Activated CD8-positive, alpha-beta T cell treated with anti-CD3 and anti-CD28 coated beads, Interleukin-2, amount 10 ng/mL, durations not matched to agents 7 days and 5 days (primary cell): ENCODE measurements around the gene SIRT5. TPM values are rescaled to one million over a fixed set of nuclear protein-coding genes. Genes with fewer than 3 reads are reported as not detected.

Source experiments
- ATAC-seq: fragments of 150-1000 bp; cut with Tn5 transposase; one replicate; pipeline ENCODE4 v1.10.0; 2021; ENCODE audit warnings: moderate library complexity
- CTCF ChIA-PET: fragments of 350-600 bp; sonication (Branson Sonifier 250); formaldehyde crosslinking; loops from one replicate; lab custom pipeline; 2021; ENCODE audit warnings: antibody characterized with exemption; lab: Charles Lee
- POLR2A ChIA-PET: fragments of 350-600 bp; sonication (Branson Sonifier 250); formaldehyde crosslinking; loops from one replicate; lab custom pipeline; 2021; ENCODE audit warnings: antibody characterized with exemption; lab: Charles Lee
- DNase-seq: peaks from one replicate; pipeline ENCODE4 v3.0.0-alpha.2; 2020
- H3K27ac Mint-ChIP-seq: one replicate; pipeline ENCODE4 v1.8.0; 2021; ENCODE audit warnings: mild to moderate bottlenecking, mixed read lengths
- H3K27me3 Mint-ChIP-seq: one replicate; pipeline ENCODE4 v1.8.0; 2021; ENCODE audit warnings: low read depth, mixed read lengths
- H3K36me3 Mint-ChIP-seq: one replicate; pipeline ENCODE4 v1.8.0; 2021; ENCODE audit warnings: low read depth, mixed read lengths
- H3K4me1 Mint-ChIP-seq: one replicate; pipeline ENCODE4 v1.8.0; 2021; ENCODE audit warnings: low read depth, mixed read lengths
- H3K4me3 Mint-ChIP-seq: one replicate; pipeline ENCODE4 v1.8.0; 2021; ENCODE audit warnings: mild to moderate bottlenecking, mixed read lengths
- H3K9me3 Mint-ChIP-seq: one replicate; pipeline ENCODE4 v1.8.0; 2022; ENCODE audit warnings: mixed read lengths; ENCODE audit not compliant: insufficient read depth
- total RNA-seq, 2 experiments: library from RNA; stranded (reverse); gene quantifications; one replicate each; pipeline ENCODE4 v1.2.3, GENCODE V29; 2021

The SIRT5 gene
- total RNA-seq, 2 experiments from 2014 or later, result 9.2 to 12.1 TPM

DNA sequence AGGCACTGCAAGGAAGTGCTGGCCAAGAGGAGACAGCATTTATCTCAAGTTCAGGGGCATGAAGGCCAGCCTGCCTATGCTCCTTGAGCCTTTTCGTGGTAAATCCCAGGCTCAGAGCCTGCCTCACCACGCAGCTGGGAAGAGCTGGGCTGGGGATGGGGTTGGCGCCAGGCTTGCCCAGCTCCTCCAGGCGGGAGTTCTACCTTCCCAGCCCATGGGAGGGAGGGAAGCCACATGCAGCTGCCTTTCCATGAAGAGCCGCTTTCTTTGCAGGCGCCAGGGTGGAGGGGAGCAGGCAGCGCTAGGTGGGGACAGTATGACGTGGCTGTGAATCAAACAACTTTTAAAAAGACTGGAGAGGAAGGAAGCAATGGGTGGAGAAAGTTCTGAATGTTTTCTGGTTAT is 19.5 kb upstream of the SIRT5 start:
- Mint-ChIP-seq H3K36me3 (no peaks in the 10 kb centered on the region), H3K9me3 (no peaks in the 10 kb centered on the region), H3K4me1 (no peaks in the 10 kb centered on the region), H3K27me3 (peaks cover 9% of the 10 kb centered on the region), H3K4me3 (no peak overlapping the region), H3K27ac (no peak overlapping the region)
- CTCF ChIA-PET, result no interaction called here
- DNase-seq (no peak), ATAC-seq (no peak)
- POLR2A ChIA-PET, result no interaction called here

DNA sequence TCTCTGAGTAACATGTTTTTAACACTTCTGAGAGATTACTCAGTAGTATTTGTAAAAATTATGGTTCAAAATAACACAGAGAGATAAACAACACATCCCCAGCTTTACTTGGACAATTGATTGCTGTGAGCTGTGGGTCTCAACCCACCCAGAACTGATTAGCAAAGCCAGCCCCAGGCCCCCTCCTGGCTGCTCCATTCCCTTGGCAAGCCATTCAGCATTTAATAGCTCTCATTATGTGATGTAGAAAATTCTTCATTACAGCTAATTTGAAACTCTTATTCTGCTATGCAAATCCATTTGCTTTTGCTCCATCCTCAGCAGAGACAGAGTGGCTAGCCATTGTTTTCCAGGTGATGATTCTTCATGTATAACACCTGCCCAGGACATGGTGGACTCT is 16.6 kb upstream of the SIRT5 start:
- Mint-ChIP-seq H3K27ac (no peak overlapping the region), H3K9me3 (no peaks in the 10 kb centered on the region), H3K27me3 (peaks cover 7% of the 10 kb centered on the region), H3K4me1 (no peaks in the 10 kb centered on the region), H3K36me3 (no peaks in the 10 kb centered on the region), H3K4me3 (no peak overlapping the region)
- DNase-seq, result no peak
- CTCF ChIA-PET, result interaction anchor here (7.4 kb wide), 1 partner anchor 16 kb away, joined by 57 read pairs; the partner anchor contains the start of gene SIRT5
- POLR2A ChIA-PET, result interaction anchor here (0.7 kb wide), 1 partner anchor 26 kb away, joined by 4 read pairs; no protein-coding TSS in a partner anchor
- no peak for ATAC-seq

DNA sequence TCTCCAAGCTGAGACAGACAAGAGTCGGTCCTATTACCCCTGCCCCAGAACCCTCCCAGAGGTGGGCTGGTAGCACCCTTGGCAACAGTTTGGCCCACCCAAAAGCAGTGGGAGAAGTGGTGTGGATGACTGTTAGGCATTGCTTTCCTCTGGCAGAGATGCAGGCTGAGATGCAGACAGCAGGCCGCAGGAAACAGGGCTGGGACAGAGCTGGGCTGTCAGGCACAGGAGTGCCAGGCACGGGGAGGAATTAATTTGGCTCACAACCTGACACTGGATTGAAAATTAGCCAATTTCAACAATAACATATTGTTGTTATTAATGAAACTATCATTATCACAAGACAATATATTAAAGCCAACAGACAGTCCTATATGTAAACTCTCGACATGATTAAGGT is 15.7 kb upstream of the SIRT5 start:
- POLR2A ChIA-PET, result interaction anchor here (0.7 kb wide), 1 partner anchor 27 kb away, joined by 4 read pairs; no protein-coding TSS in a partner anchor
- Mint-ChIP-seq H3K27me3 (peaks cover 12% of the 10 kb centered on the region), H3K27ac (no peak overlapping the region), H3K4me3 (no peak overlapping the region), H3K36me3 (no peaks in the 10 kb centered on the region), H3K4me1 (no peaks in the 10 kb centered on the region), H3K9me3 (no peaks in the 10 kb centered on the region)
- DNase-seq (no peak), ATAC-seq (no peak)
- CTCF ChIA-PET, result interaction anchor here (7.4 kb wide), 1 partner anchor 15 kb away, joined by 57 read pairs; the partner anchor contains the start of gene SIRT5

DNA sequence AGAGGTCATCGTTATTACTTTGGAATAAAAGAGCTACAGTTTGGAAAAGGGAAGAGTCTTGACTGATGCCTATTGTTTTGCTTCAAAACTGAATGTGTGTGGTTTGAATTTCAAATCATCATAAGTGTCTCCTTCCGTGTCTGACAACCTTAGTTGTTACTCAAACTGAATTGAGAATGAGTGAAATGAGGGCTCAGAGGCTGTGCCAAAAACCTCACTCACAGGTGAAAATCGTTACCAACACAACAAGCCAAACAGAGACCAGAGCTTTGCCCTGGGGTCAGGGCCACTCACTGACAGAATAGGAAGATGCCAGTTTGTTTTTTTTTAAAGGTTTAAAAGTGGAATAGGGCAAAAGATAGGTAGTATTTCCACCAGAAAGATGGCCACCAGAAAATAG is 15.2 kb upstream of the SIRT5 start:
- ChIA-PET POLR2A (no interaction called here), CTCF (interaction anchor here (7.4 kb wide), 1 partner anchor 15 kb away, joined by 57 read pairs; the partner anchor contains the start of gene SIRT5)
- Mint-ChIP-seq H3K36me3 (no peaks in the 10 kb centered on the region), H3K4me1 (no peaks in the 10 kb centered on the region), H3K9me3 (no peaks in the 10 kb centered on the region), H3K27ac (no peak overlapping the region), H3K27me3 (peaks cover 12% of the 10 kb centered on the region), H3K4me3 (no peak overlapping the region)
- ATAC-seq (no peak), DNase-seq (no peak)

DNA sequence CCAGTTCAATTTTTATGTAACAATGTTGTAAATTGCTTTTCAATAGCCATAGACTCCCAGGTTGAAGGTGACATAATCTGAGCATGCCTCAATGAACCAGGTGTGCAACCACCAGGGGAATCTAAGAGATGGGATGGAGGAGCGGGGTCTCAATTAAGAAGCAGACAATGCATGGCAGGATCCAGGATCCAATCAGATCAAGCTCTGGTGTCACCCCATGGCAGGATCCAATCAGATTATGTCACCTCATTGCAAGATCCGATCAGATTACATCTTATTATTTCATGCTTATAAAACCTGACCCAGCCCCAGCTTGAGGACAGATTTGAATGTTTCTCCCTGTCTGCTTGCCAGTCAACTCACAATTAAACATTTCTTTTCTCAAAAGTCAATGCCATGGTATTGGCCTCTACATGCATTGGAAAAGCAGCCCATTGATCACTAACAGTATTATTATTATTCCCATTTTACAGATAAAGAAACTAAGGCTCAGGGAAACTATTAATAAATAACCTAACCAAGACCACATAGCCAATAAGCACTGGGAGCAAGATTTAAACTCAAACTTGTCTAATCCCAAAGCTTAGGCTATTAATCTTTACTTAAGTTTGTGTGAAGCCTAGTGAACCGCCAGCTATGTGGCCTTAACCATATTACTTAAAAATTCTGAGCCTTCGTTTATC is 14.3 kb upstream of the SIRT5 start:
- H3K27ac Mint-ChIP-seq, result no peak overlapping the region
- no peaks in the 10 kb centered on the region for H3K36me3 Mint-ChIP-seq

DNA sequence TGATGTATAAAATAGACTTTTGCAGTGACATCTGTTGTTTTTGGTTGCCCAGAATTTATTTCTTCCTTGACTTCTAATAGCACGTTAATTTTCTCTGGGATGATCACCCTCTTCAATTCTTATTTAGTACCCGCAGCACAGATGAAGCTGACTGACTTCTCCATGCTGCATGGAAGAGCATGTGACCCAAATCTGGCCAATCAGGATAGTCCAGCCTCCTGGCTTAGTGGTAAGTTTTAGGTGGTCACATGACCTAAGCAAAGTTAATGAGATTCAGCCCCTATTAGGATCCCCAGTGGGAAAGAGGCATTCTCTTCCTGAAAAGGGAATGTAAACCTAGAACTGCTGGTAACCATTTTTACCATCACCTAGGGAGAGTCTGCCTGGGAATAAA is 13.8 kb upstream of the SIRT5 start:
- Mint-ChIP-seq H3K27ac (no peak overlapping the region), H3K9me3 (no peaks in the 10 kb centered on the region), H3K4me3 (no peak overlapping the region), H3K36me3 (no peaks in the 10 kb centered on the region), H3K4me1 (no peaks in the 10 kb centered on the region), H3K27me3 (peaks cover 11% of the 10 kb centered on the region)
- ATAC-seq (no peak), DNase-seq (no peak)
- POLR2A ChIA-PET, result no interaction called here
- CTCF ChIA-PET, result interaction anchor here (7.4 kb wide), 1 partner anchor 13 kb away, joined by 57 read pairs; the partner anchor contains the start of gene SIRT5

More for the DNA sequence above, 14.3 kb upstream of the SIRT5 start:
- ATAC-seq (no peak), DNase-seq (no peak)
- Mint-ChIP-seq H3K4me1 (no peaks in the 10 kb centered on the region), H3K9me3 (no peaks in the 10 kb centered on the region), H3K27me3 (peaks cover 11% of the 10 kb centered on the region), H3K4me3 (no peak overlapping the region)
- ChIA-PET POLR2A (no interaction called here), CTCF (interaction anchor here (7.4 kb wide), 1 partner anchor 14 kb away, joined by 57 read pairs; the partner anchor contains the start of gene SIRT5)

DNA sequence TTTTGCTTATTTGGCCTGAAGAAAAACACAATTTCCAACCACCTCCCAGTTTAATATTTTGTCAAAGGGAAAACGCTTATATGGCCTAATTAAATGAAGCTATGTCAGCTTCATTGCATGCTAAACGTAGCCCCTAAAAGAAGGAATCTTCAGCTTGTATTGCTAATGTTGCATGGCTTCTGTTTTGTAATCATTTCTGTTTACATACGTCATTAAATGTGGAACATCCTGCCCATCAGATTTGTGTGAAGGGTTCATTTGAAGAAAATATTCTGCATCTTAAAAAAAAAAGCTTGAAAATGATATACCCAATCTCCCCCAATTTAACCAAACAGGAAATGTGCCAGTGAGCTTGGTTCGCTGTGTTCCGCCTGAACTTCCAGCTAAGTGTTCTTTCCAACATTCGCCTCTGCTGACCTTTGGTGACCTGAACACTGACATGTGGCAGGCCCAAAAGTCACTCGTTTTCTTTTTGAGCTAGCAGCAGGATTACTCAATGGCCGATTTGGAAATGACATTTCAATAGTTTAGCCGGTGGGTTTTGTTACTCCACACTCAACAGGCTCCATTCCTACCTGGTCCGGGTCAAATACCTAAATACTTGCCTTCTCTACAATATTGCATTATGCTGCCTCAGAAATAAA is 12.7 kb upstream of the SIRT5 start:
- no peaks in the 10 kb centered on the region for H3K4me1 Mint-ChIP-seq
- H3K36me3 Mint-ChIP-seq, result no peaks in the 10 kb centered on the region
- POLR2A ChIA-PET, result no interaction called here
- CTCF ChIA-PET, result interaction anchor here (1.2 to 7.4 kb wide), 2 partner anchors 12 to 231 kb away, joined by 3 to 57 read pairs; partner anchors contain the start of gene SIRT5
- peaks cover 15% of the 10 kb centered on the region for H3K27me3 Mint-ChIP-seq
- H3K9me3 Mint-ChIP-seq, result no peaks in the 10 kb centered on the region
- H3K27ac Mint-ChIP-seq, result no peak overlapping the region
- no peak for ATAC-seq
- H3K4me3 Mint-ChIP-seq, result no peak overlapping the region
- no peak for DNase-seq

DNA sequence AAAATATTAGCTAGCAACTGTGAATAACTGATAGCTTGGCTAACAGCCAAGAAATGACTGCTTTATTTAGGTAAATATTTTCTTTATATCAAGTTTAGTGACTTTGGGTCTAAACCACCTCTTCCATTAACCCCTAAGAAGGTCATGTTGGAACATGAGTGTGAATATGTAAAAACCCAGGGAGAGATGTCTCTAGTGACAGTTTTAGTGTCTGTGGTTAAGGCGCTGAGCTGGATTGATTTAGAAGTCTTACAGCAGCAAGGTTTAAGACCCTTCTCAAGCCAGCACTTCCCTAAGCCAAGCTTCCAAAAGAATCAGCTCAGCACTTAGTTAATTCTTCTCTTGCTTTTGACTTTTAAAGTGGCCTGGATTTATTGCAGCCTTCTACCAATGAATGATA is 11.4 kb upstream of the SIRT5 start:
- CTCF ChIA-PET, result interaction anchor here (1.2 to 7.4 kb wide), 3 partner anchors 11 to 232 kb away, joined by 3 to 57 read pairs (median 3); partner anchors contain the start of gene SIRT5
- peaks cover 17% of the 10 kb centered on the region for H3K27me3 Mint-ChIP-seq
- H3K36me3 Mint-ChIP-seq, result no peaks in the 10 kb centered on the region
- no peak for DNase-seq
- no peak overlapping the region for H3K27ac Mint-ChIP-seq
- H3K9me3 Mint-ChIP-seq, result no peaks in the 10 kb centered on the region
- ATAC-seq, result no peak
- POLR2A ChIA-PET, result interaction anchor here (0.6 to 1.0 kb wide), 2 partner anchors 12 to 474 kb away, joined by 3 read pairs; partner anchors contain the start of gene SIRT5
- no peak overlapping the region for H3K4me3 Mint-ChIP-seq
- no peaks in the 10 kb centered on the region for H3K4me1 Mint-ChIP-seq

DNA sequence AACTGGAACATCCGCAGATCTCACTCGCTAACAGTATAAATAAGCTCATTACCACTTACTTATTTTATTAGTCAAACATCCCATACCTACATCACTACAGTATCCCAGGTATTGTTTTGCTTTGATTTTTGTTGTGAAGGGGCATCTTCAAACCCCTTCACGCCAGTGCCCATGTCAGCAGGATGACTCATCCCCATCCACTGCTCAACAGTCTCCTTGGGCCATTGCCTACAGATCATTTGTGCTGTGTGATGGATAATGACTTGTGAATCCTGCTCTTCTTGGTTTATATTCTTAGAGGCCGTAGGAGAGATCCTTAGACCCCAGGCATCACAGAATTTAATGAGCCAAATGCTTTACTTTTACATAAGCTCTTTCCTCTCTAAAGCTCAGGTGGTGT is 8.5 kb upstream of the SIRT5 start:
- H3K4me1 Mint-ChIP-seq, result no peaks in the 10 kb centered on the region
- DNase-seq (no peak), ATAC-seq (no peak)
- CTCF ChIA-PET, result interaction anchor here (2.1 kb wide), 1 partner anchor 9 kb away, joined by 5 read pairs; the partner anchor contains the start of gene SIRT5
- H3K36me3 Mint-ChIP-seq, result no peaks in the 10 kb centered on the region
- peaks cover 26% of the 10 kb centered on the region for H3K27me3 Mint-ChIP-seq
- H3K27ac Mint-ChIP-seq, result no peak overlapping the region
- no peaks in the 10 kb centered on the region for H3K9me3 Mint-ChIP-seq
- POLR2A ChIA-PET, result no interaction called here
- H3K4me3 Mint-ChIP-seq, result no peak overlapping the region

DNA sequence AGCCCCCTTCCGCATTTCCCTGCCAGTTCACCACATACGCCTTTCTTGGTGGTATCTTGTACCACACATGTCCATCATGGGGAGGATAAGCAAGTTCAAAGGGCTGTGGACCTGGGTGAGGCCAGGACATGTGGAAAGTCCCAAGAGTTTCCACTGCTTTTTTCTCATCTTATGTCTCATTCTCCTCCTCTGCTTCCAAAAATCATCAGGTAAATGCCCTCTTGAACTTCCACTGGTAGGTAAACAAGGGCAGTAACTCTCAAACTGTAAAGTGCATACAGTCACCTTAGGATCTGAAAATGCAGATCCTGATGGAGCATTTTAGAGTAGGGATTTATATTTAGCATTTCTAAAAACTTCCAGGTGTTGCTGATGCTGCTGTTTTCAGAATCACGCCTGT is 7.9 kb upstream of the SIRT5 start:
- Mint-ChIP-seq H3K36me3 (no peaks in the 10 kb centered on the region), H3K9me3 (no peaks in the 10 kb centered on the region), H3K27ac (no peak overlapping the region), H3K27me3 (peaks cover 26% of the 10 kb centered on the region), H3K4me1 (no peaks in the 10 kb centered on the region), H3K4me3 (no peak overlapping the region)
- DNase-seq, result no peak
- ChIA-PET CTCF (interaction anchor here (2.1 kb wide), 1 partner anchor 8 kb away, joined by 5 read pairs; the partner anchor contains the start of gene SIRT5), POLR2A (no interaction called here)
- no peak for ATAC-seq

DNA sequence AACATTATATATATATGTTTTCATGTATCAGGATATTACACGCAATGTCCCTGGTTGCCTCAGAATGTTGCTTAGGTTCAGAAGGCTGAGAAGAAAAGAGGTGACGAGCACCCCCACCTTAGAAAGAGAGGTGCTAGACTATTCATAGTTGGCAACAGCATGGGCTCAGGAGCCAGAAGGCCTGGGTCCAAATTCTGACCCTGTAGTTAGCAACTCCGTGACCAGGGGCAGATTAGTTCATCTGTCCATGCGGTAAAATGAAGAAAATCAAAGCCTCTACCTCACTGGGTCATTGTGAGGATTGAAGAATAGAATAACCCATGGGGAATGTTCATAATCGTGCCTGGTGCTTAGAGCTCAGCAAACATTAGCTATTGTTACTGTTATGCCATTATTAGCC is 5.4 kb upstream of the SIRT5 start:
- ATAC-seq (no peak), DNase-seq (no peak)
- H3K27me3 Mint-ChIP-seq, result peaks cover 21% of the 10 kb centered on the region
- H3K4me3 Mint-ChIP-seq, result no peak overlapping the region
- no peak overlapping the region for H3K27ac Mint-ChIP-seq
- peaks cover 2% of the 10 kb centered on the region for H3K36me3 Mint-ChIP-seq
- no peaks in the 10 kb centered on the region for H3K9me3 Mint-ChIP-seq
- POLR2A ChIA-PET, result no interaction called here
- peaks cover 8% of the 10 kb centered on the region for H3K4me1 Mint-ChIP-seq
- CTCF ChIA-PET, result no interaction called here
